K562 (cell line): ENCODE results near the gene BBLN. TPM values are rescaled to one million over a fixed set of nuclear protein-coding genes. Genes with fewer than 3 reads are reported as not detected.

Source experiments
- ATAC-seq: fragments of 200-7000 bp; cut with Tn5 transposase; 3 replicates; pipeline ENCODE4 v1.9.1; 2020; ENCODE audit warnings: moderate library complexity
- BruUV-seq: library from RNA; stranded (reverse); fragments of 400-500 nt; replicated peaks from 2 replicates; lab custom pipeline; 2021; lab: Mats Ljungman, UMichigan
- CTCF ChIA-PET: fragments of 300-600 bp; formaldehyde crosslinking; extraction: SDS; loops from one replicate; lab custom pipeline; 2021; ENCODE audit warnings: low intra/inter-chr PET ratio; lab: Yijun Ruan, JAX
- POLR2A ChIA-PET: fragments of 300-600, 350-650 bp; sonication (Branson Sonifier 250); formaldehyde crosslinking; extraction: SDS; loops from one replicate; lab custom pipeline; 2021; ENCODE audit warnings: antibody characterized with exemption, inconsistent platforms; lab: Yijun Ruan, JAX
- DNase-seq, 4 experiments: peaks; one replicate each; pipeline versions ENCODE4 v3.0.0 to v3.0.0-alpha.2; 2011 to 2018; ENCODE audit warnings: low spot score in 3 of 4, mixed read lengths in 3 of 4; ENCODE audit errors: extremely low read depth in 1 of 4
- FAIRE-seq: peaks from 2 replicates; lab custom pipeline; 2011; peaks lifted over from hg19 to GRCh38; lab: Jason Lieb, UNC
- H2AFZ ChIP-seq: 2 replicates; pipeline ENCODE4 v1.6.0; 2011; ENCODE audit warnings: low read depth, low read length, control low read depth, inconsistent platforms
- H3K27ac ChIP-seq: fragments of 200-600 bp; 3 replicates; pipeline ENCODE4 v1.8.0; 2011; ENCODE audit warnings: low read depth, mild to moderate bottlenecking, control low read depth, inconsistent platforms, low read length, moderate library complexity, mixed read lengths; ENCODE audit errors: extremely low read depth
- H3K27me3 ChIP-seq, 2 experiments: fragments of 300-600 bp in 1 of 2; 2 replicates in 1 of 2; 3 replicates in 1 of 2; pipeline versions ENCODE4 v1.6.0 to v1.8.0; 2011; ENCODE audit warnings: inconsistent platforms in 2 of 2, low read length in 2 of 2, mild to moderate bottlenecking in 1 of 2, mixed read lengths in 1 of 2, moderate library complexity in 1 of 2; ENCODE audit not compliant: control insufficient read depth in 2 of 2, insufficient read depth in 2 of 2
- H3K36me3 ChIP-seq: fragments of 300-600 bp; 3 replicates; pipeline ENCODE4 v1.8.0; 2011; ENCODE audit warnings: mild to moderate bottlenecking, low read length, inconsistent platforms; ENCODE audit not compliant: control insufficient read depth, insufficient read depth
- H3K4me1 ChIP-seq, 2 experiments: fragments of 200-600 bp in 1 of 2; replicated peaks in 1 of 2; 2 replicates in 1 of 2; 3 replicates in 1 of 2; pipeline versions ENCODE4 v1.5.1 to v1.8.0; 2011; ENCODE audit warnings: inconsistent platforms in 2 of 2, low read length in 2 of 2, mild to moderate bottlenecking in 1 of 2, mixed read lengths in 1 of 2, moderate library complexity in 1 of 2; ENCODE audit not compliant: control insufficient read depth in 2 of 2, insufficient read depth in 2 of 2
- H3K4me2 ChIP-seq: 2 replicates; pipeline ENCODE4 v1.6.1; 2011; ENCODE audit warnings: low read length, control low read depth, inconsistent platforms, mixed read lengths; ENCODE audit not compliant: insufficient read depth
- H3K4me3 ChIP-seq: fragments of 200-600 bp; sonication (generic), shearing (Covaris generic); 2 replicates; pipeline ENCODE4 v1.5.1; 2016; ENCODE audit warnings: control low read depth, inconsistent platforms
- H3K79me2 ChIP-seq: fragments of 200-600 bp; 3 replicates; pipeline ENCODE4 v1.8.0; 2011; ENCODE audit warnings: low read length, inconsistent platforms; ENCODE audit not compliant: control insufficient read depth, insufficient read depth
- H3K9ac ChIP-seq, 2 experiments: 2 replicates each; pipeline versions ENCODE4 v1.6.0 to v1.6.1; 2011; ENCODE audit warnings: low read depth in 2 of 2, low read length in 2 of 2, control low read depth in 1 of 2, inconsistent platforms in 1 of 2, mild to moderate bottlenecking in 1 of 2, mixed read lengths in 1 of 2; ENCODE audit not compliant: insufficient read depth in 1 of 2
- H3K9me1 ChIP-seq: one replicate; pipeline ENCODE4 v1.6.0; 2011; ENCODE audit warnings: inconsistent platforms, mild to moderate bottlenecking, low read length, moderate library complexity; ENCODE audit not compliant: control insufficient read depth, insufficient read depth
- H3K9me3 ChIP-seq: replicated peaks from 2 replicates; pipeline ENCODE4 v1.5.1; 2011; ENCODE audit warnings: low read depth, low read length, inconsistent platforms; ENCODE audit not compliant: control insufficient read depth, insufficient read depth
- H4K20me1 ChIP-seq: replicated peaks from 2 replicates; pipeline ENCODE4 v1.6.1; 2011; ENCODE audit warnings: low read length, inconsistent platforms, mixed read lengths; ENCODE audit not compliant: control insufficient read depth, insufficient read depth
- CEBPG ChIP-seq, 3 experiments: fragments of 200-800 bp in 1 of 3; sonication (Bioruptor generic) in 1 of 3; sonication (generic) in 1 of 3; formaldehyde crosslinking in 1 of 3; IDR thresholded peaks in 2 of 3; conservative IDR thresholded peaks in 1 of 3; 2 replicates each; pipeline versions ENCODE4 v1.6.1 to v1.8.0; 2016 to 2022; ENCODE audit warnings: missing compliant biosample characterization in 2 of 3, missing genetic modification characterization in 2 of 3, mild to moderate bottlenecking in 1 of 3, missing genetic modification reagents in 1 of 3
- CSDE1 ChIP-seq, 2 experiments: fragments of 450-650 bp; IDR thresholded peaks; 2 replicates each; pipeline ENCODE4 v1.6.1; 2016; ENCODE audit warnings: mild to moderate bottlenecking in 1 of 2
- NFATC3 ChIP-seq: fragments of 450-650 bp; IDR thresholded peaks from 2 replicates; pipeline ENCODE4 v1.6.1; 2017; ENCODE audit warnings: mild to moderate bottlenecking
- POLR2G ChIP-seq: fragments of 200-400 bp; formaldehyde crosslinking; IDR thresholded peaks from 2 replicates; pipeline ENCODE4 v1.6.1; 2017; ENCODE audit warnings: low read depth, mild to moderate bottlenecking, antibody characterized with exemption, low read length, moderate library complexity
- RBFOX2 ChIP-seq: fragments of 200-400 bp; formaldehyde crosslinking; IDR thresholded peaks from 2 replicates; pipeline ENCODE4 v1.6.1; 2017; ENCODE audit warnings: low read depth, mild to moderate bottlenecking, low read length, moderate library complexity
- ZKSCAN3 ChIP-seq: fragments of 250-450 bp; sonication (Bioruptor Pico); IDR thresholded peaks from 2 replicates; pipeline ENCODE4 v1.4.0; 2020
- WGBS: fragments of 100-300 bp; shearing (Covaris generic); methylation state at CpG from one replicate; pipeline ENCODE4 v1.1.6; 2016; ENCODE audit warnings: low coverage, mixed read lengths; ENCODE audit not compliant: insufficient coverage; ENCODE audit errors: missing lambda C conversion rate; 5-methylcytosine and 5-hydroxymethylcytosine counted together
- in situ Hi-C: fragments of 300-500 bp; cut with MboI; formaldehyde crosslinking; loops from 4 replicates; pipeline ENCODE4 v1.15.0; 2018; ENCODE audit warnings: inconsistent platforms, mixed read lengths
- intact Hi-C: fragments of 100-400 bp; cut with micrococcal nuclease; formaldehyde crosslinking; loops from 2 replicates; pipeline ENCODE4 v1.14.2; 2022
- polyA plus RNA-seq, 8 experiments: library from polyadenylated mRNA; depleted of rRNA in 4 of 8; stranded (reverse) in 5 of 8; unstranded in 3 of 8; fragments of >200 nt; fragmentation: Nextera tagmentation in 2 of 8; fragmentation: Illumina TruSeq in 1 of 8; extraction: Ambion mirVana in 2 of 8; extraction: Trizol in 1 of 8; gene quantifications; 2 replicates each; pipeline versions ENCODE4 v1.2.1 to v1.2.3, GENCODE V29; 2011 to 2014; ENCODE audit warnings: inconsistent platforms in 1 of 8, missing spikeins in 1 of 8
- total RNA-seq, 7 experiments: library from RNA; depleted of rRNA in 6 of 7; stranded (reverse); fragments of >200 nt in 6 of 7; fragmentation: Illumina TruSeq in 2 of 7; extraction: Trizol in 2 of 7; gene quantifications; 2 replicates each; pipeline versions ENCODE4 v1.2.1 to v1.2.3, GENCODE V29; 2011 to 2021; ENCODE audit warnings: low replicate concordance in 1 of 7
- TF ChIP-seq, protein P1 (sequence below): conservative IDR thresholded peaks from 2 replicates; pipeline ENCODE4 v1.6.1; 2011; ENCODE audit warnings: low read depth, mild to moderate bottlenecking, low read length; ENCODE audit not compliant: control insufficient read depth

BBLN gene
- total and polyA plus RNA-seq, 9 of the 15 experiments (the other 6 are each of a cell fraction or from before 2014, with no cell fraction given), result 4.2 to 331 (median 87.1) TPM

DNA sequence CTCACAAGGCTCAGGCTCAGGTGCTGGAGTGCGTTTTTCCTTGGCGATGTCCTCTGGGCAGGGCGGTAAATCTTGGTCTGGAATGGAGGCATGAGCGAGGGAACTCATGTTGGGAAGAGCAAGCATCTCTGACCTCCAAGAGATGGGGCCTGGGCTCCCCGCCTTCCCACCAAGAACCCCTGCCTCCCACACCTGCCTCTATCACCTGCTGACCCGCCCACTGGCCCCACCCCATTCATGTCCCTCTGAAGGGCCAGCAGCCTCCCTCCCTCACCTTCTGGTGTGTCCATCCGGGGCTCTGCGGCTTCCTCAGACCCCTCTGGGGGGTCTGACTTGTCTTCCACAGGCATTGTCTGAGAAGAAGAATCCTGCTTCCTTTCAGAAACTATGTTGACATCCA, 20.4 kb downstream of the BBLN start:
- TF ChIP-seq, protein P1, sequence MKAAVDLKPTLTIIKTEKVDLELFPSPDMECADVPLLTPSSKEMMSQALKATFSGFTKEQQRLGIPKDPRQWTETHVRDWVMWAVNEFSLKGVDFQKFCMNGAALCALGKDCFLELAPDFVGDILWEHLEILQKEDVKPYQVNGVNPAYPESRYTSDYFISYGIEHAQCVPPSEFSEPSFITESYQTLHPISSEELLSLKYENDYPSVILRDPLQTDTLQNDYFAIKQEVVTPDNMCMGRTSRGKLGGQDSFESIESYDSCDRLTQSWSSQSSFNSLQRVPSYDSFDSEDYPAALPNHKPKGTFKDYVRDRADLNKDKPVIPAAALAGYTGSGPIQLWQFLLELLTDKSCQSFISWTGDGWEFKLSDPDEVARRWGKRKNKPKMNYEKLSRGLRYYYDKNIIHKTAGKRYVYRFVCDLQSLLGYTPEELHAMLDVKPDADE, result 0 out of 2 replicates have a peak, but pooled peaks have one; percentile 25
- TF ChIP-seq CSDE1 (IDR thresholded peaks at IDR 0.05), result no peak
- 0 out of 2 replicates have a peak, but pooled peaks have one; percentile 4 for TF ChIP-seq CEBPG (CRISPR knock-in tag; IDR thresholded peaks at IDR 0.05)
- no peak for TF ChIP-seq CEBPG (tag; conservative IDR thresholded peaks at IDR 0.05 in 1 of 2, IDR thresholded peaks at IDR 0.05 in 1 of 2)
- TF ChIP-seq NFATC3, result no peak
- peak; percentile 38; the same call in 1 of the 2 replicates for TF ChIP-seq POLR2G
- no peak for TF ChIP-seq ZKSCAN3
- peak; percentile 44 for TF ChIP-seq RBFOX2
- ChIA-PET CTCF (interaction anchor here (1.6 kb wide), 1 partner anchor 1603 kb away, joined by 3 read pairs; no protein-coding TSS in a partner anchor), POLR2A (interaction anchor here (0.8 to 12.6 kb wide), 3 partner anchors 10 to 16 kb away, joined by 4 to 155 read pairs (median 78); partner anchors contain the start of genes BBLN and CIZ1)
- no peaks in the 10 kb centered on the region for H3K9me1 ChIP-seq
- in situ Hi-C loops (no loop called here), intact Hi-C loops (loop anchor here (2.0 kb wide), 1 partner anchor 160 kb away; the partner anchor contains the start of gene SLC27A4)
- peaks cover 86% of the 10 kb centered on the region for H3K36me3 ChIP-seq
- no peak overlapping the region for H3K4me3 ChIP-seq
- no peak overlapping the region for H3K27ac ChIP-seq
- BruUV-seq, result no TSS peak
- H3K9me3 ChIP-seq, result no peaks in the 10 kb centered on the region
- no peak for DNase-seq
- ATAC-seq, result no peak
- H3K79me2 ChIP-seq, result no peaks in the 10 kb centered on the region
- H2AFZ ChIP-seq, result no peak overlapping the region
- H3K9ac ChIP-seq, result peak overlapping the region in 1 of 2 experiments; percentile 1; a peak in 1 of 4 replicates
- peaks cover 3% of the 10 kb centered on the region; the same call in 1 of the 2 replicates for H4K20me1 ChIP-seq
- no peak for FAIRE-seq
- no peaks in the 10 kb centered on the region for H3K27me3 ChIP-seq
- peaks cover 0 to 28% of the 10 kb centered on the region in 2 experiments; a peak in 2 of 5 replicates for H3K4me1 ChIP-seq
- WGBS, result over 99% methylated on average over 8 of the region's 8 CpGs
- H3K4me2 ChIP-seq, result no peak overlapping the region
